Right lobe of liver (tissue), 4 donors: ENCODE results near the gene COPA.

Source experiments
- CTCF ChIP-seq, 4 donors: fragments of 200-600 bp in 3 of 4; fragments of 450-650 bp in 1 of 4; IDR thresholded peaks; one replicate each; pipeline versions ENCODE4 v1.5.1 to v1.8.0; 2016 to 2022; ENCODE audit warnings: antibody characterized with exemption in 4 of 4, mild to moderate bottlenecking in 2 of 4
- POLR2A ChIP-seq: fragments of 450-650 bp; IDR thresholded peaks from one replicate; pipeline ENCODE4 v1.6.1; 2017; ENCODE audit warnings: antibody characterized with exemption, mild to moderate bottlenecking
- donor health status: DM: no; HTN: no; CAD: no.
- donor health status: DM: no; HTN: no; CAD: no.
- donor health status: DM: no; HTN: yes; CAD: no.

GRCh38 chr1:160332516-160332915, 10.5 kb downstream of the COPA start:
- TF ChIP-seq CTCF (IDR thresholded peaks at IDR 0.05): no peak
- TF ChIP-seq POLR2A: no peak
